HG03457 (cell line): ENCODE results near the gene ATRIP.

Experiments used
- ATAC-seq: cut with Tn5 transposase; IDR thresholded peaks from one replicate; pipeline ENCODE4 v1.9.1; 2021; ENCODE audit warnings: moderate number of reproducible peaks; ENCODE audit not compliant: unreplicated experiment

Gene ATRIP

GRCh38 chr3:48501196-48501595, 54.7 kb downstream of the ATRIP start:
- ATAC-seq = no peak

GRCh38 chr3:48502121-48502520, 55.6 kb downstream of the ATRIP start:
- no peak for ATAC-seq

- ATAC-seq = no peak
These were observed 56.2 kb downstream of the ATRIP start for GRCh38 chr3:48502728-48503168.

- no peak for ATAC-seq
These were observed 57.0 kb downstream of the ATRIP start for GRCh38 chr3:48503401-48504050.

- no peak for ATAC-seq
These were observed 57.8 kb downstream of the ATRIP start, which contains the start of gene SHISA5 for GRCh38 chr3:48504051-48504946. SHISA5 (minus strand) TSS chr3:48504174; CDS start chr3:48504094, 80 bp downstream.

- ATAC-seq = no peak
These were observed 58.6 kb downstream of the ATRIP start for GRCh38 chr3:48505146-48505545.

- no peak for ATAC-seq
These were observed 59.5 kb downstream of the ATRIP start for GRCh38 chr3:48505968-48506504.

- no peak for ATAC-seq
These were observed 60.9 kb downstream of the ATRIP start for GRCh38 chr3:48507256-48508061.

GRCh38 chr3:48511551-48511950, 65.0 kb downstream of the ATRIP start:
- no peak for ATAC-seq

GRCh38 chr3:48514431-48515227, 68.1 kb downstream of the ATRIP start:
- ATAC-seq = no peak
